GM21526 (cell line): ENCODE data around the gene FGF14.
"Not testable (repeated sequence)": the region's sequence is repeated elsewhere in the genome, so short reads cannot be mapped to it uniquely, and the experiment has no call there.

ENCODE experiments used
- ATAC-seq: cut with Tn5 transposase; IDR thresholded peaks from one replicate; pipeline ENCODE4 v1.9.1; 2021; ENCODE audit warnings: moderate library complexity; ENCODE audit not compliant: unreplicated experiment, low FRiP score

FGF14 gene

GRCh38 chr13:102141625-102142472 is 260.0 kb downstream of the FGF14 start:
- ATAC-seq: no peak

- ATAC-seq: no peak
Observed at GRCh38 chr13:102139626-102140025, 262.2 kb downstream of the FGF14 start.

- ATAC-seq: no peak
Observed at GRCh38 chr13:102138635-102139190, 263.1 kb downstream of the FGF14 start.

GRCh38 chr13:102137904-102138303 is 263.9 kb downstream of the FGF14 start:
- not testable (repeated sequence) for ATAC-seq

- no peak for ATAC-seq
Observed at GRCh38 chr13:102136735-102137296, 265.0 kb downstream of the FGF14 start.

- ATAC-seq: no peak
Observed at GRCh38 chr13:102132777-102133295, 269.0 kb downstream of the FGF14 start.

- no peak for ATAC-seq
Observed at GRCh38 chr13:102131246-102131645, 270.6 kb downstream of the FGF14 start.

GRCh38 chr13:102128216-102128810 is 273.5 kb downstream of the FGF14 start:
- ATAC-seq: no peak

GRCh38 chr13:102127153-102127552 is 274.7 kb downstream of the FGF14 start:
- ATAC-seq: no peak

- ATAC-seq: no peak
Observed at GRCh38 chr13:102122147-102122546, 279.7 kb downstream of the FGF14 start.

- no peak for ATAC-seq
Observed at GRCh38 chr13:102117175-102117831, 284.5 kb downstream of the FGF14 start.

GRCh38 chr13:102103469-102103868 is 298.4 kb downstream of the FGF14 start:
- ATAC-seq: no peak

GRCh38 chr13:102100234-102100633 is 301.6 kb downstream of the FGF14 start:
- no peak for ATAC-seq

GRCh38 chr13:102097708-102098107 is 304.1 kb downstream of the FGF14 start:
- no peak for ATAC-seq

GRCh38 chr13:102093288-102093687 is 308.6 kb downstream of the FGF14 start:
- ATAC-seq: not testable (repeated sequence)

- ATAC-seq: no peak
Observed at GRCh38 chr13:102091231-102091630, 310.6 kb downstream of the FGF14 start.

GRCh38 chr13:102090532-102090931 is 311.3 kb downstream of the FGF14 start:
- ATAC-seq: no peak

- no peak for ATAC-seq
Observed at GRCh38 chr13:102089722-102090121, 312.1 kb downstream of the FGF14 start.

- ATAC-seq: no peak
Observed at GRCh38 chr13:102089177-102089576, 312.7 kb downstream of the FGF14 start.

- ATAC-seq: no peak
Observed at GRCh38 chr13:102073251-102073650, 328.6 kb downstream of the FGF14 start.

- ATAC-seq: no peak
Observed at GRCh38 chr13:102071711-102072110, 330.1 kb downstream of the FGF14 start.
